ENCODE measurements around the gene EIF3K.
"Not testable (repeated sequence)": the region's sequence is repeated elsewhere in the genome, so short reads cannot be mapped to it uniquely, and the experiment has no call there.

EIF3K gene

DNA sequence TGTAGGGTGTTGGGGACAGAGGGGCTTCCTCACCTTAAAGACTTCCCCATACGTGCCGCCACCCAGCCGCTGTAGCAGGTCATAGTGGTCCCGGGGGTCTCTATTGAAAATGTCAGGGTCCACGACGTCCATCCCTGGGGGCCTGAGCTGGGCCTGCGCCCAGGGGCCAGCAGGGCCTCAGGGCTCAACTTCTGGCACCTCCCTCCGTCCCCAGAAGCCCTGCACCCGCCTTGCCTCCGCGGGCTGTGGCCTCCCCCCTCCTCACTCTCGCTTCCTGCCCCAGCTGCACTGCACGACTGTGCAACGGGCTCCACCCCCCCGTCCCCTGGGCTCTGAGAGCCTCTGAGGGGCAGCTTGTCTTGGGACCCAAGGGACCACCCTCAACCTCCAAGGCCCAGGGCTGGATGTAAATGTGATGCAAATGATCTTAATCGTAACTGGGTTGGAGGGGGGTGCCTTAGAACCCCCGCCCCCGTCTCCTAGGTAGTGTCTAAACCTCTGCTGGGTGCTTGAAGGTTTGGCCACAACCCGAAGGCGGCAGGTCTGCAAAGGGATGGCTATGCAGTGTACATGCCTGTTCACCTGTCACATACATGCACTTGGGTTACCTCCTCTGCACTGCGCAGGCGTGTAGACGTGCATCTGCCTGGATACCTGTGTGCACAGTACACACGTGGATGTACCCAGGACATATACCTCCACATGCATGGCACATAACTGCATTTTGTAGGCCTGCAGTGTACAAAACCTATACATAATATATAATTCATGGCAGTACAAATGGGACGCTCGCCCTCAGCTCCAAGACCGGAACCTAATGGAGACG is 1.0 kb upstream of the EIF3K start, which contains the start of gene MAP4K1:
MAP4K1 (minus strand) TSS at position 190 of the 826 bp plus-strand sequence; CDS start at position 132, 58 bp downstream.
- peak; percentile 38 for DNase-seq (ENCODE audit: low read depth, low spot score)

- DNase-seq (ENCODE audit: low read depth, low spot score): no peak
Observed at GRCh38 chr19:38619361-38620174, 580 bp downstream of the EIF3K start.

- no peak for DNase-seq (ENCODE audit: low read depth, low spot score)
Observed at GRCh38 chr19:38624822-38625221, 5.8 kb downstream of the EIF3K start.

DNA sequence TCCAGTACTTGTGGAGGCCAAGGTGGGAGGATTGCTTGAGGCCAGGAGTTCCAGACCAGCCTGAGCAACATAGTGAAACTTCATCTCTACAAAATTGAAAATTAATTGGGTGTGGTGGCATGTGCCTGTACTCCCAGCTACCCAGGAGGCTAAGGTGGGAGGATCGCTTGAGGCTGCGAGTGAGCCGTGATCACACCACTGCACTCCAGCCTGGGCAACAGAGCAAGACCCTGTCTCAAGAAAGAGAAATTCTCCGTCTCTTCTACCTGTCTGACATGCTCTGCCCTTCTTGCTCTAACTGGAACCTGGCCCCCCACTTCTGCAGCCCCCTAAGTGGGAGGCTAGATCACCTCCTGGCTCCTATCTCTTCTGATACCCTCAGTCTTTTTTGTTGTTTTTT is 7.4 kb downstream of the EIF3K start:
- DNase-seq (ENCODE audit: low read depth, low spot score): no peak

GRCh38 chr19:38629568-38629967 is 10.6 kb downstream of the EIF3K start:
- DNase-seq (ENCODE audit: low read depth, low spot score): no peak

DNA sequence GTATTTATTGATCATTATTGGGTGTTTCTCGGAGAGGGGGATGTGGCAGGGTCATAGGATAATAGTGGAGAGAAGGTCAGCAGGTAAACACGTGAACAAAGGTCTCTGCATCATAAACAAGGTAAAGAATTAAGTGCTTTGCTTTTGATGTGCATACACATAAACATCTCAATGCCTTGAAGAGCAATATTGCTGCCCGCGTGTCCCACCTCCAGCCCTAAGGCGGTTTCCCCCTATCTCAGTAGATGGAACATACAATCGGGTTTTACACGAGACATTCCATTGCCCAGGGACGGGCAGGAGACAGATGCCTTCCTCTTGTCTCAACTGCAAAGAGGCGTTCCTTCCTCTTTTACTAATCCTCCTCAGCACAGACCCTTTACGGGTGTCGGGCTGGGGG is 12.3 kb downstream of the EIF3K start:
- not testable (repeated sequence) for DNase-seq (ENCODE audit: low read depth, low spot score)

DNA sequence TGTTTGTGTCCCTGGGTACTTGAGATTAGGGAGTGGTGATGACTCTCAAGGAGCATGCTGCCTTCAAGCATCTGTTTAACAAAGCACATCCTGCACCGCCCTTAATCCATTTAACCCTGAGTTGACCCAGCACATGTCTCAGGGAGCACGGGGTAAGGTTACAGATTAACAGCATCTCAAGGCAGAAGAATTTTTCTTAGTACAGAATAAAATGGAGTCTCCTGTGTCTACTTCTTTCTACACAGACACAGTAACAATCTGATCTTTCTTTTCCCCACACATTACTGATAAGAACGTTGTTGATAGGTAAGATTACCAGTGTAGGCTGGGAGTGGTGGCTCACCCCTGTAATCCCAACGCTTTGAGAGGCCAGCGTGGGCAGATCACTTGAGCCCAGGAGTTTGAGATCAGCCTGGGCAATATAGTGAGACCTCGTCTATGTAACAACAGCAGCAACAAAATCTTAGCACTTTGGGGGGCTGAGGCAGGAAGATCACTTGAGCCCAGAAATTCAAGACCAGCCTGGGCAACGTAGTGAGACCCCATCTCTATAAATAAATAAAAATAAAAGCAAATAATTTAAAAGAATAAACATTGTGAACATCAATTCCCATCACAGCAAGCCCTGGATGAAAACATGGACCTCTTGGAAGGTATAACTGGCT is 13.0 kb downstream of the EIF3K start:
- not testable (repeated sequence) for DNase-seq (ENCODE audit: low read depth, low spot score)

DNA sequence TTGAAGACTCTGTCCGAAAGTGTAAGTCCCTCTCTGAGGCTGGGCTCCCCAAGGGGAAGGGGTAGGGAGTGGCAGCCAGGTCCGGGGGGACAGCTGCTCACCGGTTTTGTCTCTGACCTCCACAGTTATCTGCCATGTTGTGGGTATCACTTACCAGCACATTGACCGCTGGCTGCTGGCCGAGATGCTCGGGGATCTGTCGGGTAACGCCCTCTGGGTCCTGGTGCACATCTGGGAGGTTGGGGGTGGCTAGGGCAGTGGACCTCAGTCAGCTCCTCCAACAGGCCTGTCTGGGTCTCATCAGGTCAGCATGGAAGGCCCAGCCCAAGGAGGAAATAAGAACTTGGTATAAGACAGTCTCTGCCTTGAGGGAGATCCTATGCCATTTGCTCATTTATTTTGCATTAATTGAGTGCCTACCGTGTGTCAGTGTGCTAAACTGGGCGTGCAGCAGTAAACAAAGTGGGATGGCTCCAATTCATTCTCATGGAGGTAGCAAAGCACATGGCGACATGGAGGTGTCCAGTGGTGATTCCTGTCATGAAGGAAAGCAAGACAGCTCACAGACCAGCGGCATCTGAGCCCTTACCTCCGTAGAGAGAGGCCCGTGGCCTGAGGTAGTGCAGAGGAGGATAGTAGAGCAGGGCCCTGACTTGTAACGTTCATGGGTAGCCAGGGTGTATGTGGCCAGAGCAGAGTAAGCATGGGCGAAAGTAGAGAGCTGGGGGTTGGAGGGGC is 13.7 kb downstream of the EIF3K start:
- no peak for DNase-seq (ENCODE audit: low read depth, low spot score)

GRCh38 chr19:38634757-38635482 is 15.9 kb downstream of the EIF3K start:
- DNase-seq (ENCODE audit: low read depth, low spot score): no peak

GRCh38 chr19:38635483-38636399 is 16.8 kb downstream of the EIF3K start:
- no peak for DNase-seq (ENCODE audit: low read depth, low spot score)

DNA sequence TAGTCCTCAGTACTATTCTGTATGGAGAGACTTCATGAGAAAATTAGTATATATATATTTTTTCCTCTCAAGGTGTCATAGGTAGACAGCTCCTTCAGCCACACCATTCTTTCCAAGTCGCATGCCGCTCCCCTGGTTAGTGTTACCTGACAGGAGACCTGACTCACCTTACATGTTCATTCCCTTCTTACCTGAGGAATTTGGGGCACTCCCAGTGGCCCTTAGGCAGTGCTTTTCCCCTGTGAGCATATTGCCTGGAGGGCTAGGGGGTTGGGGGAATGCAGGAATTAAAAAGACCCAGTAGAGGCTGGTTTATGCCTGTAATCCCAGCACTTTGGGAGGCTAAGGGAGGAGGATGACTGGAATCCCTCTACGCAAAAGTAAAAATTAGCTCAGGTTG is 19.5 kb downstream of the EIF3K start:
- no peak for DNase-seq (ENCODE audit: low read depth, low spot score)

DNA sequence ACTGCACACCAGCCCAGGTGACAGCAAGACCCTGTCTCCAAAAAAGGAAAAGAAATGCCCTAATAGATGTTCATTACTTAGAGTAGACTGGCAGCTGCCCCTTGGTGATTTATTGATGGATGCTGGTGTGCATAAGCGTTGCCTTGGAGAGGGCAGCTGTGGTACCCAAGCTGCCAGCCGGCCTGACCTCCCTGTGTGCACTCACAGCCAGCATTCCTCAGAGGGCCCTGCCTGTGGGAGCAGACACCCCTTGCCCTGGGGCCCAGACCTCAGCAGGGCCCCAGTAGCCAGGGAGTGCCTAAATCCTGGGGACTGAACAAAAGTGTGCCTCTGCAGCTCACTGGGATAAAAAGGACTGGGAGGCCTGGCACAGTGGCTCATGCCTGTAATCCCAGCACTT is 20.7 kb downstream of the EIF3K start:
- no peak for DNase-seq (ENCODE audit: low read depth, low spot score)

GRCh38 chr19:38640368-38640767 is 21.4 kb downstream of the EIF3K start:
- DNase-seq (ENCODE audit: low read depth, low spot score): no peak

- DNase-seq (ENCODE audit: low read depth, low spot score): no peak
Observed at GRCh38 chr19:38642176-38642575, 23.2 kb downstream of the EIF3K start.

GRCh38 chr19:38644719-38645118 is 25.7 kb downstream of the EIF3K start:
- no peak for DNase-seq (ENCODE audit: low read depth, low spot score)

- peak; percentile 100 for DNase-seq (ENCODE audit: low read depth, low spot score)
Observed at GRCh38 chr19:38647368-38647965, 28.5 kb downstream of the EIF3K start, which contains the start of gene ACTN4. Gene ACTN4, plus strand, starts transcription at chr19:38647649. Its CDS starts 97 bp downstream, at chr19:38647746.

DNA sequence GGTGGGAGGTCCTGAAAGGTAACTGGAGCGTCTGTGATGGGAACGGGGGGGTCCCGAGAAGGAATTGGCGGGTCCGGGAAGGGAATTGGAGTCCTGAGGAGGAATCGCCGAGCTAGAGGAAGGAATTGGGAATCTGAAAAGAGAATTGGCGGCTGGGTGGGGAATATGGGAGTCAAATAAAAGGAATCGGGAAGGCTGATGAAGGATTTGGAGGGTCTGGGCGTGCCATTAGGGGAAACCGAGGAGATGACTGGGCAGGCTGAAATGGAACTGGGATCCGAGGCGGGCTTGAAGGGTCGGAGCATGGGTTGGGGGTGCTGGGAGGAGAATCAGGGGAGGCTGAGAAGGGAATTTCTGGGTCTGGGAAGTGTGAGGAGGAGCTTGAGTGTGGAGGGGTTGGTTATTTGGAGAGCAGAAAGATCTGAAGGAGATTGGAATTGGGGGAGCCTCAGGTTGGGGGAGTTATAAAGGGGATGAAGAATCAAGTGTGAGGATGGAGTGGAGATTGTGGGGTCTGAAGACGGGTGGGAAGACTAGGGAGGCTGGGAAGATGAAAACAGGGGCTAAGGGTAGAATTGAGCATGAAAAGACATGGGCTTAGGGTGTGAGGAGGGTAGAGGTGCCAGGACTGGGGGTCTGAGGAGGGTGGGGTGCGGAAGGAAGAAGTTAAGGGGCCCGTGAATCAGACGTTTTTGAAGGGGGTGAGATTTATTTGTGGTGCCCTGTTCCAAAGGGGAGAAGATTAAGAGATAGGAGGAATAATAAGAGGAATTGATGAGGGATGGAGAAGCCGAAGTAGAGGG is 29.2 kb downstream of the EIF3K start:
- DNase-seq (ENCODE audit: low read depth, low spot score): no peak

DNA sequence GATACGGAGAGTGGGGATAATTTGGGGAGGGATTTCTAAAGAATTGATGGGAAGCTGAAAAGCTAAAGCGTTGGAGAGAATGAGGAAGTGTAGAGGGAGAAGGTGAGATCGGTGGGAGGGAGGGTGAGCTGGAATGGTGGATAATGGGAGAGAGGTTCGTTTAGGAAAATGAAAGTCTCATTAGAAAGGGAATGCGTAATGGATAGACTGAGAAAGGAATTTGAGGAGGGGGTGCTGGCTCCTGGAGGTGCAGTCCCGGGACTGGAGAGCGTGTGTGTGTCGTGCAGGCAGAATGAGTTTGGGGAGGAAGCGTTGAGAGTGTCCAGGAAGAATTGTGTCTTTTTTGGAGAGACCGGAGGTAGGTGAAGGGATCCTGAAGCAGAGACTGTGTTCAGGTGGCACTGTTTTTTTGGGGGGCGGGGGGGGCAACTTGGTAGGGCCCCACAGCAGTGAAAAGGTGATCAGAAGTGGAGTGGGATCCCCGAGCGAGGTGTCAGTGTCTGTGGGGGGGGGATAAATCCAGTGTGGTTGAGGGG is 29.8 kb downstream of the EIF3K start:
- DNase-seq (ENCODE audit: low read depth, low spot score): no peak
